ENCODE results near the gene MICALL1.

MICALL1 gene

DNA sequence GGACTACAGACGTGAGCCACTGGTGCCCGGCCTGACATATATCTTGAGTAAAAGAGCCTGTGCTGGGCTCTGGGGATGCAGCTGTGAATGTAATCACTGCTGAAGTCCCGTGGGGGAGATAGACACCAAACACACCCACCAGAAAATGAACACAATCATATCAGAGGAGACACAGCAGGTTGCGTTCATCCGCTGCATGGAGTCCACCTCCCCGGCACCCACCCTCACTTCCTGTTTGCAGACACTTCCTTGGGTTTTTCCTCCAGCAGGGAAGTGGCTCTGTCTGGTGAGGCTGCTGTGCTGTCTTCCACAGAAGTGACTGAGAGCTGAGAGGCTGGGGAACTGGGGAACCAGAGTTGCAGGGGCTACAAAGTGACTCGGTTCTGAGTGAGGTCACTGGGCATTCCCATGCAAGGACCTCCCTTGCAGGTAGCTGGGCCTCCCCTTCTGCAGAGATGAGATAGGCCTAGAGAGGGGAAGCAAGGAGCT, 7.2 kb downstream of the MICALL1 start:
- TF ChIP-seq, protein P1, sequence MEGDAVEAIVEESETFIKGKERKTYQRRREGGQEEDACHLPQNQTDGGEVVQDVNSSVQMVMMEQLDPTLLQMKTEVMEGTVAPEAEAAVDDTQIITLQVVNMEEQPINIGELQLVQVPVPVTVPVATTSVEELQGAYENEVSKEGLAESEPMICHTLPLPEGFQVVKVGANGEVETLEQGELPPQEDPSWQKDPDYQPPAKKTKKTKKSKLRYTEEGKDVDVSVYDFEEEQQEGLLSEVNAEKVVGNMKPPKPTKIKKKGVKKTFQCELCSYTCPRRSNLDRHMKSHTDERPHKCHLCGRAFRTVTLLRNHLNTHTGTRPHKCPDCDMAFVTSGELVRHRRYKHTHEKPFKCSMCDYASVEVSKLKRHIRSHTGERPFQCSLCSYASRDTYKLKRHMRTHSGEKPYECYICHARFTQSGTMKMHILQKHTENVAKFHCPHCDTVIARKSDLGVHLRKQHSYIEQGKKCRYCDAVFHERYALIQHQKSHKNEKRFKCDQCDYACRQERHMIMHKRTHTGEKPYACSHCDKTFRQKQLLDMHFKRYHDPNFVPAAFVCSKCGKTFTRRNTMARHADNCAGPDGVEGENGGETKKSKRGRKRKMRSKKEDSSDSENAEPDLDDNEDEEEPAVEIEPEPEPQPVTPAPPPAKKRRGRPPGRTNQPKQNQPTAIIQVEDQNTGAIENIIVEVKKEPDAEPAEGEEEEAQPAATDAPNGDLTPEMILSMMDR (IDR thresholded peaks at IDR 0.05; ENCODE audit: low read depth, low read length) = no peak
- DNase-seq (ENCODE audit: extremely low read depth, low read depth) = no peak

DNA sequence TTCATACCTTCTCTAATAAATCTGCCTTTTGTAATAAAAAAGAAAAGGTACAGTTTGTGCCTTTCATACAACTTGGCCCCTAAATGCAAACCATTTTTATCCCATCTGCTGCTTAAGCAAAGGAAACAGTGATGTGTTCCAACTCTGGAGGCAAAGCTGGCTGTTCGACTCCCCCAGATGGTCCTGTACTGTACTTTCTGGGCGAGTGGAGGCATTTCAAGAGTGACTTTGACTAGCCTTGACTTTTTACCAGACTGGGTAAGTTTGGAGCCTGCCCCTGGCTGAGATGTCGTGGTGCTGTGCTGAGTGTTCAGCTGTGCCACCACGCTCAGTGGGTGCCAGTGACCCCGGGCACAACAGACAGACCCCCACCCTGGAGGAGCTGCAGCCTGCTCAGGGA, 10.2 kb downstream of the MICALL1 start:
- DNase-seq (ENCODE audit: extremely low read depth, low read depth) = no peak
- TF ChIP-seq, protein P1 (IDR thresholded peaks at IDR 0.05; ENCODE audit: low read depth, low read length) = no peak

DNA sequence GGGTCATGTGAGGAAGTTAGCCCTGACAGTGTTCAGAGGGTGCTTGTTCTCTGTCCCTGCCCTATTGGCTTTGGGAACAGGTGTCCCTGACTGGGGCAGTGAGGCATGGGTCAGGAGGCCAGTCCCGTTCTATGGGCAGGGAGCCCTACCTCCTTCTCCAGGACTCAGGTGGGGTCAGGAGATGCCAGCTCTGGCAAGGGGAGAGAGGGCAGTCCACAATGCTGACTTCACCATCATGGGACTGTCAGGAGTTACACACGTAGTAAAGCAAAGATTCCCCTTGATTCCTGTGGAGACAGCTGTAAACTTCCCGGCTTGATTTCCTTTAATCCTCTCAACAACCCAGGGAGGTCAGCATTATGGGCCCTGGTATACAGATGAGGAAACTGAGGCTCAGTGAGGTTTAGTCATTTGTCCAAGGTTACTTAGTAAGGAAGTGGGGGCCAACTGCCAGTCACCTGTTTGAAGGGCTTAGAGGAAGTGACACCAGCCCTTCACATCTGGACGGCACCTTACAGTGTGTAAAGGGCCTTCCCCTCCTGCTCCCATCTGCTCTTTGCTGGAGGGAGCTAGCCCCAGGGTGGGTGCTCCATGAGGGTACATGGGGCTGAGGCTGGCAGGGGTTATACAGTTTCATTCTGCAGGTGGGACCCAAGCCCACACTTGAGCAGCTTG, 11.9 kb downstream of the MICALL1 start:
- TF ChIP-seq, protein P1 (IDR thresholded peaks at IDR 0.05; ENCODE audit: low read depth, low read length) = no peak
- DNase-seq (ENCODE audit: extremely low read depth, low read depth) = no peak

DNA sequence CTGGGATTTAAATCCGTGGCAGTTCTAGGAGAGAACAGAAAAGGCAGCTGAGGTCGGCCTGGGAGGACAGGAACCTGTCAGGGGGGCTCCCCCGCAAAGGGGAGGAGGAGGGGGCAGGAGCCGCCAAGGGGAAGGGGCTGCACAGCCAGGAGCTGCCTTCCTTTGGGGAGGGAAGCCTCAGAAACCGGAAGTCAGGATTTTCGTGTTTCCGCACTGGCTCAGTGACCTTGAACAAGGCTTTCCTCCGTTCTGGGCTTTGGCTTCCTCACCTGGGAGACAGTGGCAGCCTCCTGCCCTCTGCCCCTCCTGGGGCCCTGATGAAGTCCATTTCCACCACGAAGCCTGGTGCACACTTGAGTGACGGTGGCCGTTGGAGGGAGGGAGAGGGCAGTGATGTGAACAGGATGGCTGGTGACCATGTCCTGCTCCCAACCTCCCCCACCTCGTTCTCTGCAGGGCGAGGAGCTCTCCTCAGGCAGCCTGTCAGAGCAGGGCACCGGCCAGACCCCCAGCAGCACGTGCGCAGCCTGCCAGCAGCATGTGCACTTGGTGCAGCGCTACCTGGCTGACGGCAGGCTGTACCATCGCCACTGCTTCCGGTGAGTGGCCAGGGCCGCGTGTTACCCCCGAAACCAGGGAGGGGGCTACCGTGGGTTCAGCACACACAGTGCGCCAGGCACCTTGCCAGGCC, 12.6 kb downstream of the MICALL1 start:
- TF ChIP-seq, protein P1 (IDR thresholded peaks at IDR 0.05; ENCODE audit: low read depth, low read length) = no peak
- DNase-seq (ENCODE audit: extremely low read depth, low read depth) = no peak

DNA sequence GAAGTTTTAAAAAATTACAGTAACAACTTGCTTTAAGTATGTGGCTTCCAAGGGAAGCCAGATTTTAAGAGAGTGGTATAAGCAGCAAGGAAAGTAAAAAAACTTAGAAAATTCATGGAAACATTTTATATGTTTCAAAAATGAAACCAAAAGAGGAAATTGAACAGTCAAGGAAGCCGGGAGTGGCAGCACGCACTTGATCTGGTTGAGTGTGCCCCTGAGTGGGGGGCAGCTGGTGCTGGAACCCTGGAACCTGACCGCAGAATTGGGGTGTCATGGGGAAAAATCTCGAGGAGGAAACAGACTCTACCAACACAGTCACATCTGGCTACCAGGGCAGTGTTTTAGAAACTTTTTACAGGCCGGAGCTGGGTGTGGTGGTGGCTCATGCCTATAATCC, 14.0 kb downstream of the MICALL1 start:
- DNase-seq (ENCODE audit: extremely low read depth, low read depth) = no peak
- TF ChIP-seq, protein P1 (IDR thresholded peaks at IDR 0.05; ENCODE audit: low read depth, low read length) = no peak

DNA sequence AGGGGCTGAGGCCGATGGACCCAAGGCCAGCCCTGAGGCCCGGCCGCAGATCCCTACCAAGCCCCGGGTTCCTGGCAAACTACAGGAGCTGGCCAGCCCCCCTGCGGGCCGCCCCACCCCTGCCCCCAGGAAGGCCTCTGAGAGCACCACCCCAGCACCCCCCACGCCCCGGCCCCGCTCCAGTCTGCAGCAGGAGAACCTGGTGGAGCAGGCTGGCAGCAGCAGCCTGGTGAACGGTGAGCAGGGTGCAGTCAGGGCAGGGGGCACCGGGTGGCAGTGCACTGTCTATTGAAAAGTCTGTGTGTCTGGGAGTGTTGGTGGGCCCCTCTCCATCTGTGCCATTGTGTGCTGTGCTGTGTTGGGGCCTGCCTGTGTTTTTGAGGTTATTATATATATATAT, 16.1 kb downstream of the MICALL1 start:
- TF ChIP-seq, protein P1 (IDR thresholded peaks at IDR 0.05; ENCODE audit: low read depth, low read length) = no peak
- DNase-seq (ENCODE audit: extremely low read depth, low read depth) = no peak

DNA sequence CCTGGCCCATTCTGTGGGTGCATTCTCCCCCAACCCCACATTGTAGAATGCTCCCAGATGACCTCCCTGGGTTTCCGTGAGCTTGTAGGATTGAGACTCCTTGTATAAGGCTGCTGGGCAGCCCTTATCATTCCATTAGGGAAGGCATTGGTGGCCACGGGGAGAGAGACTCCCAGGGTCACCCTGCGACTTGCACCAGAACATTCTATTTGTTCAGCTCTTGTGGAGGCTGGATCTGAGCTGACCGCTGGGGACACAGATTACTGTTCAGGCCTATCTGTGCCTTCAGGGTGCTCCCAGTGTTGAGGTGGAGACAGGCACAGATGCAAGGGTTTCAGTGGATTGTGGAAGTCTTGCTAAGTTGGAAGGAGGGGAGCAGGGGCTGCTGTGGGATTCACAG, 17.8 kb downstream of the MICALL1 start:
- TF ChIP-seq, protein P1 (IDR thresholded peaks at IDR 0.05; ENCODE audit: low read depth, low read length) = no peak
- no peak for DNase-seq (ENCODE audit: extremely low read depth, low read depth)

All from AG09319 (cell line).